GM21529 (cell line): ENCODE results near the gene SNX24.
"Not testable (repeated sequence)": the region's sequence is repeated elsewhere in the genome, so short reads cannot be mapped to it uniquely, and the experiment has no call there.

Experiments used
- ATAC-seq: cut with Tn5 transposase; IDR thresholded peaks from one replicate; pipeline ENCODE4 v1.9.1; 2021; ENCODE audit not compliant: unreplicated experiment

SNX24 gene, protein sequence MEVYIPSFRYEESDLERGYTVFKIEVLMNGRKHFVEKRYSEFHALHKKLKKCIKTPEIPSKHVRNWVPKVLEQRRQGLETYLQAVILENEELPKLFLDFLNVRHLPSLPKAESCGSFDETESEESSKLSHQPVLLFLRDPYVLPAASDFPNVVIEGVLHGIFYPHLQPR

DNA sequence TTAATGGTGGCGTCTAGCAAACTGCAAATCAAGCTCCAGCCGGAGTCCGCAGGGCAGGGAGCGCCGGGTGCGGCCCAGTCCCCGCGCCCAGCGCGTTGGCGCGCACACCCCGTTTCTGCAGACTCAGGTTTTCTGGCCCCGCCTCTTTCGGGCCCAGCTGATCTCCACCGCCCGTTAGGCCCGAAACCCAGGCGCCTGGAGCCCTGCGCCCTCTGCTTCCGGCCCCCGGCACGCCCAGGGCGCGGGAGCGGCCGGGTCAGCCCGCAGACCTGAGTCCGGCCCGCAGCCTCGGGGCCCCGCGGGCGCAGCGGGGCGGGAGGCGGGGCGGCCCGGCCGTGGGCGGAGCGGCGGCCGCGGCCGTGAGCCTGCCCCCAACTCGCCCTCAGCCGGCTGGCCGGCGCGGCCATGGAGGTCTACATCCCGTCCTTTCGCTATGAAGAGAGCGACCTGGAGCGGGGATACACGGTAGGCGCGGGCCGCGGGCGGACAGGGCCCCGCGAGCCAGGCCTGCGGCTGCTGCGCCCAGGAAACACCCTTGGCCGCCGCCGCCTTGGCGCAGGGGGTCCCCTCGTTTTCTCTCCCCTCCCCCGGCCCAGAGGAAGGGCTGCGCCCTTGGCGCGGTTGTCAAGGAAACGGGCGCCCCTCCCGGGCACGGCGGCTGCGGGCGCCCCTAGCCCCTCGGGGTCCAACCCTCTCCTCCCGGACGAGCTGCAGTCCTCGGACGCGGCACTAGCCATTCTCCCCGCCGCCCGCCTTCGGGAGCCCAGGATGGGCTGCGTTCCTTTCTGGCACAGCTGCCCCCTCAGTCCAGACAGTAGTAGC is at the start of gene SNX24:
Gene SNX24 (plus strand): TSS at position 385 of the 822 bp plus-strand sequence. CDS start 21 bp downstream, at position 406.
- peak; percentile 86 for ATAC-seq

DNA sequence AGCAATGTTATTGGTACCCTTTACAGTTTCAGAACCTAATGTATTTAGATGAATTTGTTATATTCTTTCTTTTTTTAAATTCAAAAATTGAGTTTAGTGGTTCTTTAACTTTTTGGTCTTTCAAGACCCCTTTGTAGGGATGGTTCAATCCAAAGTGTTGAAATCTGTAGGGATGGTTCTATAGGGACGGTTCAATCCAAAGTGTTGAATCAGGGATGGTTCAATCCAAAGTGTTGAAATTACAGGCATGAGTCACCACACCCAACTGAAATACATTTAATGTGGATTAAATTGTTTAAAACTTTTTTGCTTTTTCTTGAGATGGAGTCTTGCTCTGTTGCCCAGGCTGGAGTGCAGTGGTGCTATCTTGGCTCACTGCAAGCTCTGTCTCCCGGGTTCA is 39.9 kb upstream of the SNX24 start:
- ATAC-seq, result no peak

DNA sequence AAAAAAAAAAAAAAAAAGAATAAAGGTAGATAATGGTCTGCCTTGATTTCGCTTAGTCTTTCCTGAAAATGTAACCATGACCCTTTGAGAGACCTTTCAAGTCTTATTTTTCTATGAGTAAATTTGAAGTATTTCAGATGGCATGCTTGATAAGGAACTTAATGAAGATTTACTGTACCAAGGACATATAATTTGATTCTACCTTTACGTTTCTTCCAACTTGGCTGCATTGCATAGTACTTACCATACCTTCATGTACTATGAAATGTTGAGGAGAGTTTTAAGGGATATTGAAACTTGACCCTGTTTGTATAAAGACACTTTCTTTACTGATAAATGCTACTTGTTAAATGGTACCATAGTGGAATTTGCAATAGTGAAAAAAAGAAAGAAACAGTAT is 35.0 kb upstream of the SNX24 start:
- no peak for ATAC-seq

DNA sequence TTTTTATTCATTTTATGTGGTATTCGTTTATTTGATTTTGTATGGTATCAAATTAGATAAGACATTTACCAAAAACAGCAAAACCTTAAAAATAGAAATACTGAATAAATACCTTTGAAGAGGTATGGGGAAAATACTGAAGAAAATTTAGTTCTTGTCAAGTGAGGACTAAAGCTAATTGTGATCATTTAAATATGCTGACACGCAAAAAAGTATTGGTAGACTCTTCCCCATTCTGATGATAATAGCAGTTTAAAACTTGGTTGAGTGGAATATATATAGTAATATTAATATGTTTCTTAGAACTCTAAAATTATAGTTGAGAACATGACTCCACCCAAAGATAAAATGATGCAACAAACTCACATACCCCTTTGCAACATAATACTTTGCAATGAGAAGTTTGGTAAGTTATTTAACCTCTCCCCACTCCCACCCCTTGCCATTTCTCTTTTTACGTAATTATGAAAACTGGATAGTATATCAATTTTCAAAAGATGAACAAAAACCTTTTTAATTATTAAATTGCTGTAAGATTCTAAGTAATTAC is 30.1 kb upstream of the SNX24 start:
- ATAC-seq, result no peak

DNA sequence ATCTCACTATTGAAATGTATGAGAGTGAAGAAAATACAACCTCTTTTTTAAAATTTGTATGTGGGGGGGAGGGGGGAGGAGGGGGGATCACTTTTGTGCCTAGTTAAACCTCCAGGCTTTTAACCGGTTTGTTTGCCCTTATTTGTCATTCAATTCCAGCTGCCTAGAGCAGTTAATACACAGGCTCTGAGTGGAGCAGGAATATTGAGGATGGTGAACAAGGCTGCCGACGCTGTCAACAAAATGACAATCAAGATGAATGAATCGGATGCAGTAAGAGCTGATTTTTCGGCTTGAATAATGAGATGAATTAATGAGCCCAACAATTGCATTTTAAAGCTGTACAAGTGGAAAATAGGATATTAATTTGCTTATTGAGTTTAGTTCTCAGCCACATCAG is 28.7 kb upstream of the SNX24 start:
- no peak for ATAC-seq

DNA sequence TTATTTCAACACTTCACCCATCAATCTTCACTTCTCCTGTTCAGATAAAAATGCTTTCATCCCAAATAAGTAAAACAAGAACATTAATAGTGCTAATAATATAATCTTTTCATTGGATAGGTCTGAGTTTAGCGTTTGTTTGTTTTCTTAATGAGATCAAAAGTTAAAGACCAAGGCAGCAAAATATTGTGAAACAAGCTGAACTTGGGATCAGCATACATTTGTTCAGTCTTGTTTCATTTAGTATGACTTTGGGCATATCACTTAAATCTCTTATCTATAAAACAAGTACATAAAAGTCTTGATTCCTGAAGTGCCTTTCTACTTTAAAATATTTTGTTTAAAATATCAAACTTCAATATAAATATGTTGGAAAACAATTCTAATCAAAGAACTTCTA is 13.4 kb upstream of the SNX24 start:
- ATAC-seq, result no peak

DNA sequence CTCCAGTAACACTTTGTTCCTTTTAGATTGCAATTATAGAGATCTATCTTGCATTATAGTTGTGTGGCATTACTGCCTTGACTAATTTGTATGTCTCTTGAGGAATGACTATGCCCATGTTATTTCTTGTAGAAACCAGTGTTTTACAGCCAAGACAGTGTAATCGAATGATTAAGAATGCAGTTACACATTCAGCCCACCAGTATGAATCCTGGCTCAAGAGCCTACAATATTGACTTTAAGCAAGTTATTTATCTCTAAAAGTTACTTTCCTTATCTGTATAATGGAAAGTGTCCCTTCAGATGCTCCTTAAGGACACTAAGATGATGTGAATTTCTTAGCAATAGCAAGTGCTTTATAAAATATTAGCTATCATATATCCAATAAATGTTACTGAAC is 9.7 kb upstream of the SNX24 start:
- no peak for ATAC-seq

DNA sequence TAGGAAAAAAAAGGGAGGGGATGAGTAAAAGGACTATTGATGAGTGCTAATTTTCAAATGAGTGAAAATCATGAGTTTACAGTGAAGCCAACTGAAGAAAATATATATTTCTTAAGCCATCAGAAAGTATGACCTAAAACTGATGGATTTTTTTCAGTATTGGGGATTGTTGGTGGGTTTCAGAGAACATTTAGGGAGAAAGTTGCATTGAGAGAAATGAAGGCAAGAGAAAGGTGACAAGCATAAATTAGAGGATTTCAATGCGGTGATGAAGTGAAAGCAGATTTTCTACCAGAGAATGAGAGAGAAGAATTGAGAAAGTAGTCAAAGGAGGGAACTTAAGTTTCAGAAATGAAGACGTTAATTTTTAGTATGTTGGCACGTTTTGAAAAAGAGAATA is 8.5 kb upstream of the SNX24 start:
- no peak for ATAC-seq

DNA sequence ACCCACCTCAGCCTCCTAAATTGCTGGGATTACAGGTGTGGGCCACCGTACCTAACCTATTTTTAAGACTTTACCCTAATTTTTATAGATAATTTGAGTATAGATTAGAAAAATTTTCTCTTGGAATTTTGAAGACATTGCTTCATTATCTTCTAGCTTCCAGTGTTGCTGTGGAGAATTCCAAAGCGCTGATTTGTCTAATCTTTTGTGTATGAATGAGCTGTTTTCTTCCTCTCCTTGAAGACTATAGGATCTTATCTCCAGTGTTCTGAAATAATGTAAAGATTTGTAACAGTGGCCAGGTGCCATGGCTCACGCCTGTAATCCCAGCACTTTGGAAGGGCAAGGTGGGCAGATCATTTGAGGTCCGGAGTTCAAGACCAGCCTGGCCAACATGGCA is 5.7 kb upstream of the SNX24 start:
- ATAC-seq, result no peak

DNA sequence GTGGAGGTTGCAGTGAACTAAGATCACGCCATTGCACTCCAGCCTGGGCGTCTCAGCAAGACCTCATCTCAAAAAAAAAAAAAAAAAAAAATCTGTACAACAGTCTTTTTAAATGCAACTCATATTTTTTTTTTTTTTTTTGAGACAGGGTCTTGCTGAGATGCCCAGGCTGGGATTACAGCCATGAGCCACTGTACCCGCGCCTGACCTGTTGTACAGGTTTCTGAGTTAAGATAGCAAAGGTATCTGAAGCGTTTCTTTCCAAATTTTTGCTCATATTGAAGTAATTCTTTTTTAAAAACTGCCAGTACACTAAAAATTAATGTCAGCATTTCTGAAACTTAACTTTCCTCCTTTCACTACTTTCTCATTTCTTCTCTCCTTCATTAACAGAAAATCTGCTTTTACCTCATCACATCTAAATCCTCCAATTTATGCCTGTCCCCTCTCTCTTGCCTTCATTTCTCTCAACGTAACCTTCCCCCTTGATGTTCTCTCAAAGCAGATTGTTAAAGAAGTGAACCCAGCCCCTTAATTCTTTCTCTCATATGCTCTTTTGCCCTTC is 3.3 kb upstream of the SNX24 start:
- ATAC-seq, result no peak

DNA sequence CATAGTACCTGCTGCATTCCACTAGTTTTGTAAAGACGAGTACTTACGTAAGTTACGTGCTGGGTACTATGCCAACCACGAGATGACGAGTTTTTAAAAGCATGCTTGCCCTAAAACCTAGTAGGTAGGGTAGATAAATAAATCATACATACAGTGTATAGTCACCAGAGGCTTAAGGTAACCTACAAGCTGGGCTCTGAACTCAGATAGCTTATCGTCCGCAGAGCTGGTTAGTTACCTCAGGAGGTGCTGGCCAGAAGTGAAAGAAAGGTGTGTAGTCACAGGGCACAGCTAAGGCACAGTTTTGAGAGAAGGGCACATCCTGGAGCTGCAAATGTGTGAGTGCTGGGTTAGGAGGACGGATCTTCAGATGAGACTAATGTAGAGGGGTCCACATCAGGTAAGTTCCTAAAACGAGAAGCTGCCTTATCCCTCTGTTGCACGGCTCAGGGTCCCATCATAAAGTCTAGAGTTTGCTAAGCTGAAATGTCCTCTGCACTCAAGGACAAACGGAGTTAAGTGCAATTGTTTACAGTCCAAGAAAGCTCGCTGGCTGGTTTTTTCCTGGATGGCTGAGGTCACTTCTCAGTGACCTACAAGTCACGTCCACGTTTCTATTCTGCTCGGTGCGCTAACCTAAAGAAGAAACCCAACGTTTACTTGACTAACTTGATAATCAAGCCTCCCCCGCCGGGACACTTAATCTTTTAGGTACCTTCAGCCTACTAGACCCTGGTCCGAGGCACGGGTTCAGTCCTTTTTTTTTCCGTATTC is 1.1 kb upstream of the SNX24 start:
- ATAC-seq, result no peak

DNA sequence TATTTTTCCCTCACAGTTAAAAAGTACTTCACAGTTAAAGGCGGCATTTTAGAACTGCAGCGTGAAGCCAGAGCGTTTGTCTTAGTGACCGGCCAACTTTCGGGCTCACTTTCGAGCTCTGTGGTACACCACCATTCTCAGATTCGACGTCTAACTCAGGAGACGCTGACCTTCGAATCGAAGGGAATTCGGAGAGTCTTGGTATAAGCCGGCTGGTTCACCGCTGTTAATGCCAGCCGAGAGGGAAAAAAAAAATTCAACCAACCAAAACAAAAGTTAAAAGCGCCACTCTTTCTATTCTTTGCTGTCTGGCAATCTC is 544 bp upstream of the SNX24 start:
- peak; percentile 53 for ATAC-seq

DNA sequence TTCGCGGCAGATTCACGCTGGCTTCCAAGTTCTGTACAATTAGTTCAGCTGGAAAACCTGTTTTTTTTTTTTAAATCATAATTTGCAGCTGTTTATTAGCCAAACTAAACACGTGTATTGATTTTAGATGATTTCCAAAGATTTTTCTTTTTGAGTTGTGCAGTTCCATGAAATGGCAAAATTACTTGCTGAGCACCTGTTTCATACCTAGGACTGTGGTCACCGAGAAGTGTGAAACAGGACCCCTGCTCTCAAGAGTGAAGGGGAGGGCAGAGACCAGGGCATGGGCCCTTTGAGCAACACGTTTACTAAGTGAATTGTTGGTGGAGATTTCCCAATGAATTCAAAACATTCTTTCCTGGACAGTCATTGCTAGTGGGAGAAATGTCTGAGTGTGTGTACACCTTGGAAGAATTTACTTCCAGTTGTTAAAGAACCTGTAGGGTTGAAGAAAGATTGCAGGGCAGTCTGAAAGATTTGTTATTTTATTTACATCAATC is 688 bp downstream of the SNX24 start:
- ATAC-seq, result no peak

DNA sequence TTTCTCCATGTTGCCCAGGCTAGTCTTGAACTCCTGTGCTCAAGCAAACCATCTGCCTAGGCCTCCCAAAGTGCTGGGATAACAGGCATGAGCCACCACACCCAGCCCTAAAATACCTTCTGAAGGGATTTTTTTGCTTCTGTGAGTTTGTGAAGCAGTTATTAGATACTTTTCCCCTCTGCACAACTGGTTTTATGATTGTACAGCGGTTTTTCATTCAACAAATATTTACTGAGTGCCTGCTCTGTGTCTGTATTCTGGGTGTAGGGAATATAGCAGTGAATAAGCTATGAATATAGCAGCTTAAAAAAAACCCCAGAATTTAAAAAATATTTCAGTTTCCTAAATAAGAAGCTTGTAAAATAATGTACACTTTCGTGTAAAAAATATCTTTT is 2.3 kb downstream of the SNX24 start:
- ATAC-seq, result no peak

DNA sequence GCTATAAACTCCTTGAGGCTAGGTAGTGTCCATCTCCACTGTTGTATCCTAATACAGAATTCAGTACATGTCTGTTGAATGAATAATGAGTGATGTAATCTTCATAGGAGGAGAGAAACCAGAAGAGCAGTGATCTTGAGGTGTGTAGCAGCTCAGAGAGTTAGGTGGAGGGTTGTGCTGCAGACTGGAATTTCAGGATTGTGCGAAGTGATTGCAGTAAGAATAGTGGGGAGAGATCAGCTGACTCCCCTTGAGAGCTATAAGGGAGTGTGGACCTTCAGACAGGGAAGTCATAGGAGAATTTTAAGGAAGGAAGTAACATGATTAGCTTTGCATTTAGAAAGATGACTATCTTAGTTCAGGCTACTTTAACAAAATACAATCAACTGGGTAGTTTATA is 4.4 kb downstream of the SNX24 start:
- no peak for ATAC-seq

DNA sequence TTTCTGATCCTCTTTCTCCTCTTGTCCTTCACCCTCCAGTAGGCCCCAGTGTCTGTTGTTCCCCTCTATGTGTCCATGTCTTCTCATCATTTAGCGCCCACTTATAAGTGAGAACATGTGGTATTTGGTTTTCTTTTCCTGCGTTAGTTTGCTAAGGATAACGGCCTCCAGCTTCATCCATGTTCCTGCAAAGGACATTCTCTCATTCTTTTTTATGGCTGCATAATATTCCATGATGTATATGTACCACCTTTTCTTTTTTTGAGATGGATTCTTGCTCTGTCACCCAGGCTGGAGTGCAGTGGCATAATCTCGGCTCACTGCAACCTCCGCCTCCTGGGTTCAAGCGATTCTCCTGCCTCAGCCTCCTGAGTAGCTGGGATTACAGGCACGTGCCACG is 12.1 kb downstream of the SNX24 start:
- not testable (repeated sequence) for ATAC-seq

DNA sequence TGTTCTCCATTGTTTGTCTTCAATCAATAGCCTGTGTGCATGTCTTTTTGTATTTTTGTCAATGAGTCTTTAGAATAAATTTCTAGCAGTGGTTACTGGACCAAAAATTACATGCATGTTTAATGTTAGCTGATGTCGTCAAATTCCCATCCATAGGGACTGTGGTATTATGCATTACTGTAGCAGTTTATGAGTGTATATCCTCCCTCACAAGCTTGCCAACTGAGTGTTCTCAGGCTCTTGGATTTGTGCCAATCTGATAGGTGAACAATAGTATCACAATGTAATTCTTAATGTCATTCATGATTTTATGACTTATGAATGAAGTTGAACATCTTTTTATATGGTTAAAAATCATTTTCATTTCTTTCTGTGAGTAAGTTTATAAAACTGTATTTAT is 13.0 kb downstream of the SNX24 start:
- no peak for ATAC-seq

DNA sequence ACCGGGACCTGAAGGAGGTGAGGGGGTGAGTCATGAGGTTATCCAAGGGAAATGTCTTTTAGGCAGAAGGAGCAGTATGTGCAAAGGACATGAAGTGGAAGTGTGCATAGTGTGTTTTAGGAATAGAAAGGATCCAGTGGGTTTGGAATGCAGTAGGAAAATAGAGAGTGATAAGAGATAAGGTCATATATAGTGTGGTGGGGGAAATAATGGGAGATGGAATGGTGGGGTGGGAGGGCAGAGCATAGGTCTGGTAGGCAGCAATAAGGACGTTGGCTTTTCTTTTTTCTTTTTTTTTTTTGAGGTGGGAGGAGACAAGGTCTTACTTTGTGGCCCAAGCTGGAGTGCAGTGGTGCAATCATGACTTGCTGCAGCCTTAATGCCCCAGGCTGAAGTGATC is 17.8 kb downstream of the SNX24 start:
- no peak for ATAC-seq

DNA sequence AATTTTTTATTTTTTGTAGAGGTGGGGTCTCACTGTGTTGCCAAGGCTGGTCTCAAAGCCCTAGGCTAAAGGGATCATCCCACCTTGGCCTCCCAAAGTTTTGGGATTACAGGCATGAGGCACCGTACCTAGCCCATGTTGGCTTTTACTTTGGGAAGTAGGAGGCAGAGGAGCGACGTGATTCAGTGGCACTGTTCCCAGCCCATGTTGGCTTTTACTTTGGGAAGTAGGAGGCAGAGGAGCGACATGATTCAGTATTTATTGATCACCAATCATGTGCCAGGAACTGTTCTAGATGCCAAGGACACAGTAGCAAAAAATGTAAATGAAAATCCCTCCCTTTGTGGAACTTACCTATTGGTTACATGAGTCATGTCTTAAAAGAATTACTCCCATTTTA is 18.3 kb downstream of the SNX24 start:
- ATAC-seq, result no peak

DNA sequence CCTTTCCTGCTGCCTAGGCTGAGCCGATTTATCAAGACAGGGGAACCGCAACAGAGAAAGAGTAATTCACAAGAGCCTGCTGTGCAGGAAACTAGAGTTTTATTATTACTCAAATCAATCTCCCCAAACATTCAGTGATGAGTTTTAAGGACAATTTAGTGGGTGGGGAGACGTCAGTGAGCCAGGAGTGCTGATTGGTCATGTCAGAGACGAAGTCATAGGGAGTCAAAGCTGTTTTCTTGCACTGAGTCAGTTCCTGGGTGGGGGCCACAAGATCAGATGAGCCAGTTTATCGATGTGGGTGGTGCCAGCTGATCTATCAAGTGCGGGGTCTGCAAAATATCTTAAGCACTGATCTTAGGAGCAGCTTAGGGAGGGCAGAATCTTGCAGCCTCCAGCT is 19.0 kb downstream of the SNX24 start:
- ATAC-seq, result no peak

DNA sequence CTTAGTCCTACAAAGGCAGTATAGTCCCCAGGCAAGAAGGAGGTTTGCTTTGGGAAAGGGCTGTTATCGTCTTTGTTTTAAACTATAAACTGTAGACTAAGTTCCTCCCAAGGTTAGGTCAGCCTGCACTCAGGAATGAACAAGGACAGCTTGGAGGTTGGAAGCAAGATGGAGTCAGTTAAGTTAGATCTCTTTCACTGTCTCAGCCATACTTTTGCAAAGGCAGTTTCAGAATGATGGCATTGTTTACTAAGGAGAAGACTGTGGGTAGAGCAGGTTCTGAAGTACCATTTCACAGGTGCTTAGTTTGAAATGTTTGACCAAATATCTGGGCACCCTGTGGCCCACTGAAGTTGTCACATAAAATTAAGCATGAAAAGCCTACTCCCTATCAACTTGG is 19.4 kb downstream of the SNX24 start:
- no peak for ATAC-seq
